22Rv1 (cell line): ENCODE data around the gene AMPH.

Experiments used
- H3K27ac ChIP-seq: fragments of 450-650 bp; 2 replicates; pipeline ENCODE4 v1.5.1; 2017
- CTCF ChIP-seq: fragments of 450-650 bp; IDR thresholded peaks from 2 replicates; pipeline ENCODE4 v1.5.1; 2017; ENCODE audit warnings: mild to moderate bottlenecking
- ZFX ChIP-seq: fragments of 450-650 bp; IDR thresholded peaks from 2 replicates; pipeline ENCODE4 v1.6.1; 2017; ENCODE audit warnings: antibody characterized with exemption, borderline replicate concordance

Gene AMPH

GRCh38 chr7:38448584-38449234, 182.5 kb downstream of the AMPH start:
- H3K27ac ChIP-seq: no peak overlapping the region
- TF ChIP-seq ZFX (no peak), CTCF (no peak)

GRCh38 chr7:38448054-38448453, 183.1 kb downstream of the AMPH start:
- no peak for TF ChIP-seq ZFX
- TF ChIP-seq CTCF: no peak
- no peak overlapping the region for H3K27ac ChIP-seq

DNA sequence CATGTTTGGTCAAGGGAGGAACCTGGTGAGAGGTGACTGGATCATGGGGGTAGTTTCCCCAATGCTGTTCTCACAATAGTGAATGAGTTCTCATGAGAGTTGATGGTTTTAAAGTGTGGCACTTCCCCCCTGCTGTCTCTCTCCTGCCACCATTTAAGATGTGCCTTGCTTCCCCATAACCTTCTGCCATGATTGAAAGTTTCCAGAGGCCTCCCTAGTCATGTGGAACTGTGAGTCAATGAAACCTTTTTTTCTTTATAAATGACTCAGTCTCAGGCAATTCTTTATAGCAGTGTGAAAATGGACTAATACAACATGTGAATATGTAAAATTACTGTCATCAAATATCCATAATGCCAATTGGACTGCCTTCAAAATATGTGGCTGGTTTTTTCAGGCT, 192.2 kb downstream of the AMPH start:
- TF ChIP-seq CTCF (no peak), ZFX (no peak)
- no peak overlapping the region for H3K27ac ChIP-seq

- no peak overlapping the region for H3K27ac ChIP-seq
- TF ChIP-seq CTCF: no peak
- no peak for TF ChIP-seq ZFX
Measured at GRCh38 chr7:38432671-38433070, 198.5 kb downstream of the AMPH start.

DNA sequence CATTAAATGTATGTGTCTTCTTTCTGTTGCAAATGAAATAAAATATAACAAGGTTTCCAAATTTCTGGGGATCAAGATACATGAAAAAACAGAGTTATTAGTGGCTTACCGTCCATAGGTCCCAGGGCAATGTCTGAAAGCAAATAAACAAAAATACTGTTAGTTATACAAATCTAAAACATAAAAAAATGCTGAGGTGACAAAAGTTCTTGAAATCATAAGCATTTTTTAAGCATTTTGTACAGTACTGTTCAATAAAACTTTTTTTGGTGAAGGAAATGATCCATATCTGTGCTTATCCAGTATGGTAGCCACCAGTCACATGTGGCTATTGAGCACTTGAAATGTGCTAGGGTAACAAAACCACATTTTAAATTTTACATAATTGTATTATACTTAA, 199.1 kb downstream of the AMPH start:
- TF ChIP-seq ZFX (no peak), CTCF (no peak)
- H3K27ac ChIP-seq: no peak overlapping the region

- no peak overlapping the region for H3K27ac ChIP-seq
- TF ChIP-seq ZFX (no peak), CTCF (no peak)
Measured at GRCh38 chr7:38429057-38429456, 202.1 kb downstream of the AMPH start.

DNA sequence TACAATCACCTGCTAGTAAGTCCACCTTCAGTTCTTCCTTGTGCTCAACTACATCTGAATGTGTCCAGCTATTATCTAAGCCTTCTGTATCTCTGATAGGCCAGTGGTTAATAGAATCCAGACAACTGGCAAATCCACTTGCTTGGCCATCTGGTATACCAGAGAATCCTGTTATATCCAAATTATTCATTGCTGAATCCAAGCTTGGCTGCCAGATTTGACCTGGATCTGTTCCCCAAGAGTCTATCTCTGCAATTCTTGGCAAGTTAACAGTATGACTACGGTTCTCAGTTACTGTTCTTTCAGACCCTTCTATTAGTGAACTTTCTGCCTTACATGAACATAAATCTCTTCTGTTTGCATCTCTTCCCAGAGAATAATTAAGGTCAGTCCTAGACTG, 203.1 kb downstream of the AMPH start:
- H3K27ac ChIP-seq: no peak overlapping the region
- no peak for TF ChIP-seq ZFX
- TF ChIP-seq CTCF: no peak
